IMR-90 (cell line): ENCODE measurements around the gene SLC24A3. TPM values are rescaled to one million over a fixed set of nuclear protein-coding genes. Genes with fewer than 3 reads are reported as not detected.

Source experiments
- ATAC-seq: fragments of 200-7000 bp; cut with Tn5 transposase; 2 replicates; pipeline ENCODE4 v1.9.1; 2020; ENCODE audit warnings: low read depth, mild to moderate bottlenecking, moderate library complexity
- BruUV-seq: library from RNA; stranded (reverse); fragments of 400-500 nt; replicated peaks from 2 replicates; lab custom pipeline; 2021; lab: Mats Ljungman, UMichigan
- CTCF ChIA-PET: fragments of 300-600 bp; formaldehyde crosslinking; extraction: SDS; loops from one replicate; lab custom pipeline; 2021; ENCODE audit warnings: antibody characterized with exemption; lab: Yijun Ruan, JAX
- POLR2A ChIA-PET: fragments of 300-600 bp; sonication (Branson Sonifier 250); formaldehyde crosslinking; loops from one replicate; lab custom pipeline; 2022; ENCODE audit warnings: antibody characterized with exemption; ENCODE audit not compliant: unreplicated experiment; lab: Charles Lee
- DNase-seq: peaks from one replicate; pipeline ENCODE4 v3.0.0; 2013
- H2AFZ ChIP-seq: replicated peaks from 2 replicates; pipeline ENCODE3; 2013; ENCODE audit warnings: low read length, mild to moderate bottlenecking; ENCODE audit not compliant: poor library complexity
- H2AK5ac ChIP-seq: 2 replicates; pipeline ENCODE4 v1.6.1; 2013; ENCODE audit warnings: low read depth, low read length, inconsistent platforms
- H2AK9ac ChIP-seq: replicated peaks from 2 replicates; pipeline ENCODE3; 2013; ENCODE audit warnings: mild to moderate bottlenecking, low read depth, low read length, moderate library complexity; ENCODE audit not compliant: poor library complexity
- H2BK120ac ChIP-seq: 2 replicates; pipeline ENCODE4 v1.6.1; 2013; ENCODE audit warnings: low read depth, low read length, inconsistent platforms
- H2BK15ac ChIP-seq: 3 replicates; pipeline ENCODE4 v1.6.1; 2013; ENCODE audit warnings: low read depth, low read length, inconsistent platforms
- H2BK20ac ChIP-seq: 2 replicates; pipeline ENCODE4 v1.6.1; 2013; ENCODE audit warnings: low read depth, mild to moderate bottlenecking, inconsistent platforms, low read length, moderate library complexity
- H2BK5ac ChIP-seq: 2 replicates; pipeline ENCODE4 v1.6.1; 2013; ENCODE audit warnings: mild to moderate bottlenecking, low read depth, low read length, inconsistent platforms; ENCODE audit not compliant: poor library complexity, severe bottlenecking
- H3K14ac ChIP-seq: replicated peaks from 2 replicates; pipeline ENCODE4 v1.6.1; 2013; ENCODE audit warnings: low read depth, low read length, inconsistent platforms
- H3K18ac ChIP-seq: 2 replicates; pipeline ENCODE4 v1.6.1; 2013; ENCODE audit warnings: low read depth, low read length, control low read depth
- H3K23ac ChIP-seq: 2 replicates; pipeline ENCODE4 v1.6.1; 2013; ENCODE audit warnings: low read depth, low read length, inconsistent platforms
- H3K27ac ChIP-seq: 2 replicates; pipeline ENCODE4 v1.5.1; 2013; ENCODE audit warnings: mild to moderate bottlenecking, control low read depth, low read length; ENCODE audit not compliant: insufficient read depth
- H3K27me3 ChIP-seq: 2 replicates; pipeline ENCODE4 v1.6.1; 2013; ENCODE audit warnings: low read length; ENCODE audit not compliant: control insufficient read depth, insufficient read depth
- H3K36me3 ChIP-seq: 2 replicates; pipeline ENCODE4 v1.6.1; 2013; ENCODE audit warnings: low read length, mixed read lengths; ENCODE audit not compliant: control insufficient read depth, insufficient read depth
- H3K4ac ChIP-seq: 2 replicates; pipeline ENCODE4 v1.6.1; 2013; ENCODE audit warnings: low read depth, low read length, inconsistent platforms
- H3K4me1 ChIP-seq: 2 replicates; pipeline ENCODE4 v1.6.1; 2013; ENCODE audit warnings: low read length, mixed read lengths; ENCODE audit not compliant: control insufficient read depth, insufficient read depth
- H3K4me2 ChIP-seq: 2 replicates; pipeline ENCODE4 v1.6.1; 2013; ENCODE audit warnings: low read depth, mild to moderate bottlenecking, control low read depth, low read length, moderate library complexity
- H3K4me3 ChIP-seq: 2 replicates; pipeline ENCODE4 v1.5.1; 2013; ENCODE audit warnings: low read depth, mild to moderate bottlenecking, control low read depth, low read length, moderate library complexity; ENCODE audit not compliant: insufficient read depth
- H3K56ac ChIP-seq: 2 replicates; pipeline ENCODE4 v1.6.1; 2013; ENCODE audit warnings: low read length, inconsistent platforms; ENCODE audit not compliant: insufficient read depth; ENCODE audit errors: extremely low read depth
- H3K79me1 ChIP-seq, 2 experiments: 2 replicates each; pipeline ENCODE4 v1.6.1; 2013; ENCODE audit warnings: low read length in 2 of 2, inconsistent platforms in 1 of 2, low read depth in 1 of 2
- H3K9ac ChIP-seq: 2 replicates; pipeline ENCODE4 v1.6.1; 2013; ENCODE audit warnings: low read depth, low read length, control low read depth
- H3K9me1 ChIP-seq: 2 replicates; pipeline ENCODE4 v1.6.1; 2013; ENCODE audit warnings: low read length, inconsistent platforms; ENCODE audit not compliant: insufficient read depth
- H3K9me3 ChIP-seq: 2 replicates; pipeline ENCODE4 v1.6.1; 2013; ENCODE audit warnings: low read length; ENCODE audit not compliant: control insufficient read depth, insufficient read depth
- H4K20me1 ChIP-seq: 2 replicates; pipeline ENCODE4 v1.6.1; 2013; ENCODE audit warnings: low read length, inconsistent platforms; ENCODE audit not compliant: insufficient read depth
- H4K5ac ChIP-seq: 2 replicates; pipeline ENCODE4 v1.6.1; 2013; ENCODE audit warnings: mild to moderate bottlenecking, low read depth, low read length, control low read depth
- H4K8ac ChIP-seq, 2 experiments: 2 replicates each; pipeline ENCODE4 v1.6.1; 2013; ENCODE audit warnings: low read depth in 2 of 2, low read length in 2 of 2, control low read depth in 1 of 2, inconsistent platforms in 1 of 2
- H4K91ac ChIP-seq: 2 replicates; pipeline ENCODE4 v1.6.1; 2013; ENCODE audit warnings: low read depth, low read length, inconsistent platforms; ENCODE audit not compliant: insufficient read depth
- BHLHE40 ChIP-seq: fragments of 150-350 bp; IDR thresholded peaks from 2 replicates; pipeline ENCODE4 v1.6.1; 2016; ENCODE audit warnings: mild to moderate bottlenecking, low read depth, low read length
- CEBPB ChIP-seq: IDR thresholded peaks from 2 replicates; pipeline ENCODE4 v1.6.1; 2012; ENCODE audit warnings: low read depth, low read length, improper control_type of control experiment
- CTCF ChIP-seq: conservative IDR thresholded peaks from 2 replicates; pipeline ENCODE4 v1.5.1; 2012; ENCODE audit warnings: mild to moderate bottlenecking, low read depth, low read length, improper control_type of control experiment
- ELK1 ChIP-seq: fragments of 150-350 bp; IDR thresholded peaks from 2 replicates; pipeline ENCODE4 v1.6.1; 2016; ENCODE audit warnings: low read depth, mild to moderate bottlenecking, low read length, moderate library complexity, borderline replicate concordance
- FOS ChIP-seq: fragments of 150-350 bp; IDR thresholded peaks from 2 replicates; pipeline ENCODE4 v1.6.1; 2016; ENCODE audit warnings: low read depth, low read length
- MAFK ChIP-seq: IDR thresholded peaks from 2 replicates; pipeline ENCODE4 v1.6.1; 2012; ENCODE audit warnings: low read depth, low read length, improper control_type of control experiment
- MAZ ChIP-seq: IDR thresholded peaks from 2 replicates; pipeline ENCODE4 v1.6.1; 2012; ENCODE audit warnings: low read depth, mild to moderate bottlenecking, low read length, improper control_type of control experiment, moderate library complexity, borderline replicate concordance
- MXI1 ChIP-seq: IDR thresholded peaks from 2 replicates; pipeline ENCODE4 v1.6.1; 2012; ENCODE audit warnings: low read depth, mild to moderate bottlenecking, low read length, moderate library complexity, borderline replicate concordance
- NFE2L2 ChIP-seq: fragments of 150-350 bp; IDR thresholded peaks from 2 replicates; pipeline ENCODE4 v1.6.1; 2016; ENCODE audit warnings: low read depth, mild to moderate bottlenecking, low read length
- RAD21 ChIP-seq: IDR thresholded peaks from 2 replicates; pipeline ENCODE4 v1.6.1; 2012; ENCODE audit warnings: low read length, improper control_type of control experiment
- RCOR1 ChIP-seq: IDR thresholded peaks from 2 replicates; pipeline ENCODE4 v1.6.1; 2012; ENCODE audit warnings: mild to moderate bottlenecking, low read length, improper control_type of control experiment; ENCODE audit not compliant: insufficient replicate concordance
- RFX5 ChIP-seq: IDR thresholded peaks from 2 replicates; pipeline ENCODE4 v1.8.0; 2012; ENCODE audit warnings: low read depth, mild to moderate bottlenecking, low read length, moderate library complexity
- whole genome bisulfite sequencing, 2 experiments: methylation state at CpG; one replicate each; pipeline versions ENCODE4 v1.1.5 to v1.1.7; 2013; ENCODE audit warnings: missing lambda C conversion rate in 2 of 2; ENCODE audit not compliant: insufficient read length in 1 of 2; ENCODE audit errors: extremely low coverage in 2 of 2; 5-methylcytosine and 5-hydroxymethylcytosine counted together
- dilution Hi-C: fragments of 300-500 bp; cut with HindIII; formaldehyde crosslinking; loops from one replicate; pipeline ENCODE4 v1.14.3; 2018; ENCODE audit warnings: low sequenced_read_pairs; ENCODE audit not compliant: unreplicated experiment
- in situ Hi-C: fragments of 300-500 bp; cut with MboI; formaldehyde crosslinking; loops from 3 replicates; pipeline ENCODE4 v1.14.3; 2019; ENCODE audit warnings: low sequenced_read_pairs, inconsistent platforms, mixed read lengths
- intact Hi-C: fragments of 100-400 bp; cut with micrococcal nuclease; formaldehyde crosslinking; loops from 2 replicates; pipeline ENCODE4 v1.10.0; 2022
- polyA plus RNA-seq, 3 experiments: library from polyadenylated mRNA; depleted of rRNA; stranded (reverse); fragments of >200 nt; gene quantifications; 2 replicates each; pipeline ENCODE4 v1.2.3, GENCODE V29; 2012; ENCODE audit warnings: low replicate concordance in 1 of 3
- total RNA-seq: library from RNA; depleted of rRNA; stranded (reverse); fragments of >200 nt; gene quantifications from 2 replicates; pipeline ENCODE4 v1.2.3, GENCODE V29; 2012

SLC24A3 gene
- total and polyA plus RNA-seq, 2 of the 4 experiments (the other 2 are of a cell fraction): not detected

- no peaks in the 10 kb centered on the region for H3K4me1 ChIP-seq
- no peak overlapping the region for H4K5ac ChIP-seq
- dilution Hi-C loops (no loop called here), in situ Hi-C loops (no loop called here), intact Hi-C loops (no loop called here)
- BruUV-seq: no TSS peak
- ChIA-PET CTCF (no interaction called here), POLR2A (no interaction called here)
- H3K36me3 ChIP-seq: no peaks in the 10 kb centered on the region
- no peak for TF ChIP-seq RFX5
- TF ChIP-seq MAZ: no peak
- no peak for TF ChIP-seq MAFK
- no peak for TF ChIP-seq NFE2L2
- TF ChIP-seq BHLHE40: no peak
- TF ChIP-seq RAD21: no peak
- TF ChIP-seq ELK1: no peak
- no peak for TF ChIP-seq CEBPB
- no peak for TF ChIP-seq FOS
- TF ChIP-seq CTCF: no peak
- TF ChIP-seq MXI1: no peak
- no peak for TF ChIP-seq RCOR1
- no peak overlapping the region for H2AK9ac ChIP-seq
- H3K4ac ChIP-seq: no peak overlapping the region
- no peak overlapping the region for H3K9ac ChIP-seq
- no peak overlapping the region for H2BK5ac ChIP-seq
- DNase-seq (no peak), ATAC-seq (no peak)
- H4K8ac ChIP-seq: no peak overlapping the region
- no CpG with 5 or more reads among the region's 3 CpGs for WGBS, 2 experiments
- no peak overlapping the region for H2AFZ ChIP-seq
- no peaks in the 10 kb centered on the region for H3K79me1 ChIP-seq
- no peaks in the 10 kb centered on the region for H3K27me3 ChIP-seq
- H4K20me1 ChIP-seq: no peaks in the 10 kb centered on the region
- no peak overlapping the region for H3K27ac ChIP-seq
- no peak overlapping the region for H3K23ac ChIP-seq
- no peak overlapping the region for H3K18ac ChIP-seq
- H3K4me2 ChIP-seq: no peak overlapping the region
- no peak overlapping the region for H2BK120ac ChIP-seq
- no peak overlapping the region for H3K4me3 ChIP-seq
- H4K91ac ChIP-seq: no peak overlapping the region
- H3K56ac ChIP-seq: no peak overlapping the region
- H2AK5ac ChIP-seq: no peak overlapping the region
- no peak overlapping the region for H2BK20ac ChIP-seq
- H2BK15ac ChIP-seq: no peak overlapping the region
- no peaks in the 10 kb centered on the region for H3K9me1 ChIP-seq
- no peak overlapping the region for H3K14ac ChIP-seq
- no peaks in the 10 kb centered on the region for H3K9me3 ChIP-seq
These were observed 241.0 kb downstream of the SLC24A3 start for GRCh38 chr20:19453410-19453809.
